Peyer's patch (tissue), 4 donors: ENCODE data around the gene CFAP70. TPM values are rescaled to one million over a fixed set of nuclear protein-coding genes. Genes with fewer than 3 reads are reported as not detected.

ENCODE experiments used
- DNase-seq, 3 donors: peaks; one replicate each; pipeline ENCODE4 v3.0.0-alpha.2; 2017 to 2019
- H3K27ac ChIP-seq, 4 donors: fragments of 200-600 bp; sonication (generic); one replicate each; pipeline ENCODE4 v1.5.1; 2016 to 2019
- H3K27me3 ChIP-seq, 2 donors: fragments of 200-600 bp; sonication (generic); one replicate each; pipeline ENCODE4 v1.5.1; 2019
- H3K36me3 ChIP-seq, 3 donors: fragments of 200-600 bp; sonication (generic); one replicate each; pipeline ENCODE4 v1.5.1; 2016 to 2019
- H3K4me1 ChIP-seq, 4 donors: fragments of 200-600 bp; sonication (generic); one replicate each; pipeline ENCODE4 v1.5.1; 2016 to 2019
- H3K4me3 ChIP-seq, 4 donors: fragments of 200-600 bp; sonication (generic); 1 replicate in 3 of 4; 2 replicates in 1 of 4; pipeline ENCODE4 v1.5.1; 2016 to 2019; ENCODE audit warnings: mild to moderate bottlenecking in 1 of 4
- H3K9me3 ChIP-seq, 4 donors: fragments of 200-600 bp; sonication (generic); one replicate each; pipeline ENCODE4 v1.5.1; 2016 to 2019; ENCODE audit warnings: mild to moderate bottlenecking in 1 of 4
- POLR2A ChIP-seq, 2 donors: fragments of 450-650 bp; IDR thresholded peaks; one replicate each; pipeline ENCODE4 v1.5.1; 2017; ENCODE audit warnings: antibody characterized with exemption in 2 of 2, mild to moderate bottlenecking in 2 of 2, moderate library complexity in 2 of 2
- total RNA-seq, 4 donors: library from RNA; depleted of rRNA; stranded (reverse); fragments of >200 nt; gene quantifications; one replicate each; pipeline ENCODE4 v1.1.0, GENCODE V29; 2016
- TF ChIP-seq, protein P1 (sequence below), 6 experiments: fragments of 450-650 bp in 4 of 6; fragments of 200-600 bp in 2 of 6; sonication (generic) in 1 of 6; IDR thresholded peaks; one replicate each; pipeline ENCODE4 v1.5.1; 2017 to 2019; ENCODE audit warnings: antibody characterized with exemption in 6 of 6, mild to moderate bottlenecking in 3 of 6, moderate library complexity in 1 of 6

The CFAP70 gene
- total RNA-seq, 4 donors from 2014 or later, result 0.88 to 5.8 (median 2.5) TPM

DNA sequence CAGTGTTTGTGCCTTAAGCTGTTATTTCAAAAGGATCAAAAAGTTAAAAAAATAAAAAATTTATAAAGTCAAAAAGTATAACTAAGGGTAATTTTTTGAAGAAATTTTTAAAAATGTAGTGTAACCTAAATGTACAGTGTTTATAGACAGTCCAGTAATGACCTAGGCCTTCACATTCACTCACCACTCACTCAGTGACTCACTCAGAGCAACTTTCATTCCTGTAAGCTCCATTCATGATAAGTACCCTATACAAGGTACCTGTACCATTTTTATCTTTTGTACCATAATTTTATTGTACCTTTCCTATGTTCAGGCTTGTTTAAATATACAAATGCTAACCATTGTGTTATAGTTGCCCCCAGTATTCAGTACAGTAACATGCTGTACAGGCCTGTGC lies 133.1 kb downstream of the CFAP70 start:
- H3K4me1 ChIP-seq, result no peaks in the 10 kb centered on the region
- no peaks in the 10 kb centered on the region for H3K9me3 ChIP-seq
- no peaks in the 10 kb centered on the region for H3K27me3 ChIP-seq
- no peak for DNase-seq
- no peaks in the 10 kb centered on the region for H3K36me3 ChIP-seq
- H3K4me3 ChIP-seq, result no peak overlapping the region
- H3K27ac ChIP-seq, result no peak overlapping the region
- TF ChIP-seq, protein P1, sequence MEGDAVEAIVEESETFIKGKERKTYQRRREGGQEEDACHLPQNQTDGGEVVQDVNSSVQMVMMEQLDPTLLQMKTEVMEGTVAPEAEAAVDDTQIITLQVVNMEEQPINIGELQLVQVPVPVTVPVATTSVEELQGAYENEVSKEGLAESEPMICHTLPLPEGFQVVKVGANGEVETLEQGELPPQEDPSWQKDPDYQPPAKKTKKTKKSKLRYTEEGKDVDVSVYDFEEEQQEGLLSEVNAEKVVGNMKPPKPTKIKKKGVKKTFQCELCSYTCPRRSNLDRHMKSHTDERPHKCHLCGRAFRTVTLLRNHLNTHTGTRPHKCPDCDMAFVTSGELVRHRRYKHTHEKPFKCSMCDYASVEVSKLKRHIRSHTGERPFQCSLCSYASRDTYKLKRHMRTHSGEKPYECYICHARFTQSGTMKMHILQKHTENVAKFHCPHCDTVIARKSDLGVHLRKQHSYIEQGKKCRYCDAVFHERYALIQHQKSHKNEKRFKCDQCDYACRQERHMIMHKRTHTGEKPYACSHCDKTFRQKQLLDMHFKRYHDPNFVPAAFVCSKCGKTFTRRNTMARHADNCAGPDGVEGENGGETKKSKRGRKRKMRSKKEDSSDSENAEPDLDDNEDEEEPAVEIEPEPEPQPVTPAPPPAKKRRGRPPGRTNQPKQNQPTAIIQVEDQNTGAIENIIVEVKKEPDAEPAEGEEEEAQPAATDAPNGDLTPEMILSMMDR (IDR thresholded peaks at IDR 0.05), result no peak
- no peak for TF ChIP-seq POLR2A (IDR thresholded peaks at IDR 0.05)

DNA sequence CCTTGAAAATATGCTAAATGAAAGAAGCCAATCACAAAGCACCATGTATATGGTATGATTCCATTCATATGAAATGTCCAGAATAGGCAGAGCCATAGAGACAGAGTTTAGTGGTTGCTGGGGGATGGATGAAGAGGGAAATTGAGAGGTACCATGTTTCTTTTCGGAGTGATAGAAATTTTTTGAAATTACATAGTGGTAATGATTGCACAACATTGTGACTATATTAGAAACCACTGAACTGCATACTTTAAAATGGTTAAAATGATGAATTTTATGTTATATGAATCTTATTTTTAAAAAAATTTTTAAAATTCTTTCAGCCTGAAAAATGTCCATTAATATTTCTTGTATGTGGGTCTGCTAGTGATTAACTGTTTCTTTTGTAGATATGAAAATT lies 137.7 kb downstream of the CFAP70 start:
- H3K4me1 ChIP-seq, result no peaks in the 10 kb centered on the region
- no peaks in the 10 kb centered on the region for H3K27me3 ChIP-seq
- H3K27ac ChIP-seq, result no peak overlapping the region
- no peaks in the 10 kb centered on the region for H3K9me3 ChIP-seq
- H3K4me3 ChIP-seq, result no peak overlapping the region
- peaks cover 0 to 10% (median 0%) of the 10 kb centered on the region in 3 donors for H3K36me3 ChIP-seq
- TF ChIP-seq POLR2A (IDR thresholded peaks at IDR 0.05), result no peak
- TF ChIP-seq, protein P1 (IDR thresholded peaks at IDR 0.05), result no peak
- no peak for DNase-seq

DNA sequence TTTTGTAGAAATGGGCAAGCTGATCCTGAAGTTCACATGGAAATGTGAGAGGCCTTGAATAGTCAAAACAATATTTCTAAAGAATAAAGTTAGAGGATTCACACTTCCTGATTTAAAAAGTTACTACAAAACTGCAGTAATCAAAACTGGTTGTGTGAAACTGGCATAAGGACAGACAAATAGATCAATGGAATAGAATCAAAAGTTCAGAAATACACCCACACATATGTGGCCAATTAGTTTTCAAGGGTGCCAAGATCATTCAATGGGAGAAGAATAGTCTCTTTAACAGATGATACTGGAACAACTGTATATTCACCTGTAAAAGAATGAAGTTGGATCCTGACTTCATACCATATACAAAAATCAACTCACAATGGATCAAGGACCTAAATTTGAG lies 139.3 kb downstream of the CFAP70 start:
- H3K27me3 ChIP-seq, result no peaks in the 10 kb centered on the region
- no peak for DNase-seq

DNA sequence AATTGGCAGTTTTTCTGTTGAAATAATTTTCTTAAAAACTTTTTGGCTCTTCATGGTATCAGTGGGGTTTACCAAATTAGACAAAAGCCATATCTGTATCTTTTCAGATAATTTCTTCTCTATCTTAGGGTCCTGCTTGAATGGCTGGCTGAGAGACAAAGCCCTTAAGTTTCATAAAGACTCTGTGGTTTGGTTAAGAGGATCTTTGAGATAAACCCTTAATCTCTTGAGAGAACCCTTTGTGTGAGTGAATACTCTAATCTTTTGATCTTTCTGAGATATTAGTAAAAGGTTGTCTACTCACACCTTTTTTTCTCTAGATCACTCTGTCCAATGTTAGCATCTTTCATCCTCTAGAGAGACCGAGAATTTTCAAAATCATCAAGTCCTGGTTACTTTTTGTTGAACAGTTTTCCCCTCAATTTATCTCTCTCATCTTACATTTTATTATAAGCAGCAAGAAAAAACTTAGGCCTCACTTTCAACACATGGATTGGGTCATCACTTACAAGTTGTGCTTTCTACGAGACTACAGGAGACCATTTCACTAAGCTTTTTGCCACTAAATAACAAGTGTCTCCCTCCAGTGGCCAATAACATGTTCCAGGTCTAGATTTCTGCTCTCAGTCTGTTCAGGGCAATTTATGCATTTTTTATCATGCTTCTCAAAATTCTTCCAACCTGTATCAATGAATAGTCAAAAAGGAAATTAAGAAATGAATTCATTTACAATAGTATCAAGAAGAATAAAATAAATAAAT lies 140.1 kb downstream of the CFAP70 start:
- no peaks in the 10 kb centered on the region for H3K9me3 ChIP-seq
- H3K27ac ChIP-seq, result no peak overlapping the region
- peaks cover 0 to 10% (median 0%) of the 10 kb centered on the region in 3 donors for H3K36me3 ChIP-seq
- no peak for DNase-seq
- no peak overlapping the region for H3K4me3 ChIP-seq
- TF ChIP-seq, protein P1 (IDR thresholded peaks at IDR 0.05), result peak in 1 of 6 experiments; percentile 24
- no peak for TF ChIP-seq POLR2A (IDR thresholded peaks at IDR 0.05)
- no peaks in the 10 kb centered on the region for H3K27me3 ChIP-seq
- no peaks in the 10 kb centered on the region for H3K4me1 ChIP-seq

More for the DNA sequence above, 139.3 kb downstream of the CFAP70 start:
- Histone ChIP-seq H3K9me3 (no peaks in the 10 kb centered on the region), H3K36me3 (peaks cover 0 to 10% (median 0%) of the 10 kb centered on the region in 3 donors), H3K4me1 (no peaks in the 10 kb centered on the region), H3K27ac (no peak overlapping the region), H3K4me3 (no peak overlapping the region)
- TF ChIP-seq POLR2A (IDR thresholded peaks at IDR 0.05), result no peak

DNA sequence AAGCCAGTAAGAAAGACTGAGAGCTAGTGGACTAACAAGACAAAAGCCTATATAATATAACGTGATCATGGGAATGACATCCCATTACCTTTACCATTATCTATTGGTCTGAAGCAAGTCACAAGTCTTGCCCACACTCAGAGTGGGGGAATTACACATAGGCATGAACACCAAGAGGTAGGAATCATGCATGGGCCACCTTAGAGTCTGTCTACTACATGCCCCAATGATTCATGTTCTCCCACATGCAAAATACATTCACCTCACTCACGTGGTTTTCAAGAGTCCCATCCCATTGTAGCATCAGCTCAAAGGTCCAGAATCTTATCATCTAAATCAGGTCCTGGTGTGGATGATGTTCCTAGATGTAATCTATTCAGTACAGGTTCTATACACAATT lies 141.0 kb downstream of the CFAP70 start:
- H3K27me3 ChIP-seq, result no peaks in the 10 kb centered on the region
- no peak for DNase-seq

DNA sequence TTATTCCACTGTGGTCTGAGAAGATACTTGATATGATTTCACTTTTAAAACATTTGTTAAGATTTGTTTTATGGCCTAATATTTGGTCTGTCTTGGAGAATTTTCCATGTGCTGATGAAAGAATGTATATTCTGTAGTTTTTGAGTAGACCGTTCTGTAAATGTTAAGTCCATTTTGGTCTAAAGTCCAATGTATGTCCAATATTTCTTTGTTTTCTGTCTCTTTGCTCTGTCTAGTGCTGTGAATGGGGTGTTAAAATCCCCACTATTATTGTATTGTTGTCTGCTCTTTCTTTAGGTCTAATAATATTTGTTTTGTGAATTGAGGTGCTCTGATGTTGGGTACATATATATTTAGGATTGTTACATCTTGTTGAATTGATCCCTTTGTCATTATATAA lies 142.9 kb downstream of the CFAP70 start:
- no peak overlapping the region for H3K4me3 ChIP-seq
- TF ChIP-seq, protein P1 (IDR thresholded peaks at IDR 0.05), result no peak
- no peak for TF ChIP-seq POLR2A (IDR thresholded peaks at IDR 0.05)
- H3K4me1 ChIP-seq, result no peaks in the 10 kb centered on the region
- DNase-seq, result no peak
- H3K27me3 ChIP-seq, result no peaks in the 10 kb centered on the region
- H3K9me3 ChIP-seq, result no peaks in the 10 kb centered on the region
- H3K36me3 ChIP-seq, result peaks cover 0 to 10% (median 0%) of the 10 kb centered on the region in 3 donors
- no peak overlapping the region for H3K27ac ChIP-seq

More for the DNA sequence above, 141.0 kb downstream of the CFAP70 start:
- Histone ChIP-seq H3K4me1 (no peaks in the 10 kb centered on the region), H3K36me3 (peaks cover 0 to 10% (median 0%) of the 10 kb centered on the region in 3 donors), H3K9me3 (no peaks in the 10 kb centered on the region), H3K4me3 (no peak overlapping the region), H3K27ac (no peak overlapping the region)
- TF ChIP-seq, protein P1 (IDR thresholded peaks at IDR 0.05), result no peak
- TF ChIP-seq POLR2A (IDR thresholded peaks at IDR 0.05), result no peak
